B cell (primary cell): ENCODE data around the gene RAB3A. TPM values are rescaled to one million over a fixed set of nuclear protein-coding genes. Genes with fewer than 3 reads are reported as not detected.
A peak's percentile ranks its signal among the peaks of the same experiment; 100 is the strongest.

ENCODE experiments used
- ATAC-seq: fragments of 200-7000 bp; cut with Tn5 transposase; one replicate; pipeline ENCODE4 v1.10.0; 2021; ENCODE audit warnings: low read depth, mild to moderate bottlenecking, moderate number of reproducible peaks, moderate library complexity
- CTCF ChIA-PET: fragments of 350-600 bp; sonication (Branson Sonifier 250); formaldehyde crosslinking; loops from one replicate; lab custom pipeline; 2021; ENCODE audit warnings: antibody characterized with exemption, inconsistent platforms; lab: Charles Lee
- POLR2A ChIA-PET: fragments of 350-600 bp; sonication (Branson Sonifier 250); formaldehyde crosslinking; loops from one replicate; lab custom pipeline; 2021; ENCODE audit warnings: antibody characterized with exemption; lab: Charles Lee
- DNase-seq: peaks from one replicate; pipeline ENCODE4 v3.0.0; 2013
- H2AFZ ChIP-seq: 2 replicates; pipeline ENCODE4 v1.6.1; 2012; ENCODE audit warnings: mild to moderate bottlenecking, low read depth, low read length; ENCODE audit not compliant: insufficient read depth, poor library complexity, severe bottlenecking
- H3K27ac ChIP-seq, 2 donors: 1 replicate in 1 of 2; 2 replicates in 1 of 2; pipeline ENCODE4 v1.5.1; 2012 to 2013; ENCODE audit warnings: low read length in 2 of 2, mild to moderate bottlenecking in 2 of 2, moderate library complexity in 1 of 2
- H3K27me3 ChIP-seq, 4 experiments: fragments of 200-600 bp in 1 of 4; sonication (generic) in 1 of 4; replicated peaks in 1 of 4; 1 replicate in 2 of 4; 2 replicates in 2 of 4; pipeline versions ENCODE4 v1.6.1 to v1.7.0; 2013 to 2016; ENCODE audit warnings: low read length in 3 of 4, mild to moderate bottlenecking in 2 of 4, mixed read lengths in 1 of 4, moderate library complexity in 1 of 4; ENCODE audit not compliant: insufficient read depth in 4 of 4, control insufficient read depth in 3 of 4; ENCODE audit errors: control extremely low read depth in 1 of 4
- H3K36me3 ChIP-seq, 2 experiments: replicated peaks in 1 of 2; 1 replicate in 1 of 2; 2 replicates in 1 of 2; pipeline versions ENCODE4 v1.6.1 to v1.7.1; 2013; ENCODE audit warnings: low read length in 1 of 2; ENCODE audit not compliant: insufficient read depth in 2 of 2, control insufficient read depth in 1 of 2; ENCODE audit errors: control extremely low read depth in 1 of 2, extremely low read depth in 1 of 2
- H3K4me1 ChIP-seq, 2 donors: fragments of 200-600 bp in 1 of 2; sonication (generic) in 1 of 2; 1 replicate in 1 of 2; 2 replicates in 1 of 2; pipeline versions ENCODE4 v1.5.1 to v1.6.1; 2013 to 2017; ENCODE audit warnings: low read length in 2 of 2; ENCODE audit not compliant: control insufficient read depth in 2 of 2, insufficient read depth in 2 of 2
- H3K4me2 ChIP-seq: replicated peaks from 2 replicates; pipeline ENCODE3; 2012; ENCODE audit warnings: mild to moderate bottlenecking, low read depth, low read length; ENCODE audit not compliant: poor library complexity, severe bottlenecking
- H3K4me3 ChIP-seq, 5 experiments: fragments of 200-600 bp in 1 of 5; sonication (generic) in 1 of 5; 1 replicate in 3 of 5; 2 replicates in 2 of 5; pipeline versions ENCODE4 v1.5.1 to v1.7.0; 2011 to 2016; ENCODE audit warnings: low read length in 4 of 5, mild to moderate bottlenecking in 4 of 5, low read depth in 2 of 5, control low read depth in 1 of 5, moderate library complexity in 1 of 5; ENCODE audit not compliant: insufficient read depth in 1 of 5; ENCODE audit errors: control extremely low read depth in 1 of 5, extremely low read depth in 1 of 5
- H3K79me2 ChIP-seq: fragments of 200-600 bp; sonication (generic); one replicate; pipeline ENCODE4 v1.6.0; 2016; ENCODE audit warnings: low read length; ENCODE audit not compliant: control insufficient read depth, insufficient read depth
- H3K9ac ChIP-seq: fragments of 200-600 bp; sonication (generic); 2 replicates; pipeline ENCODE4 v1.6.1; 2017; ENCODE audit warnings: mild to moderate bottlenecking, low read length, moderate library complexity
- H3K9me3 ChIP-seq, 3 donors: one replicate each; pipeline versions ENCODE4 v1.6.1 to v1.7.1; 2013; ENCODE audit warnings: low read length in 2 of 3; ENCODE audit not compliant: control insufficient read depth in 2 of 3, insufficient read depth in 1 of 3; ENCODE audit errors: control extremely low read depth in 1 of 3
- H4K20me1 ChIP-seq: 2 replicates; pipeline ENCODE4 v1.6.0; 2012; ENCODE audit warnings: mild to moderate bottlenecking, low read length; ENCODE audit not compliant: insufficient read depth, control insufficient read depth, poor library complexity, severe bottlenecking
- H3K27ac Mint-ChIP-seq: one replicate; pipeline ENCODE4 v1.8.0; 2021; ENCODE audit warnings: mixed read lengths
- H3K27me3 Mint-ChIP-seq: one replicate; pipeline ENCODE4 v1.8.0; 2021; ENCODE audit warnings: mixed read lengths
- H3K4me1 Mint-ChIP-seq: one replicate; pipeline ENCODE4 v1.8.0; 2021; ENCODE audit warnings: mixed read lengths
- H3K4me3 Mint-ChIP-seq: one replicate; pipeline ENCODE4 v1.8.0; 2021; ENCODE audit warnings: mixed read lengths
- H3K9me3 Mint-ChIP-seq: one replicate; pipeline ENCODE4 v1.8.0; 2022; ENCODE audit warnings: mixed read lengths; ENCODE audit not compliant: insufficient read depth
- EZH2 ChIP-seq: IDR thresholded peaks from 2 replicates; pipeline ENCODE4 v1.6.1; 2012; ENCODE audit warnings: borderline replicate concordance, low read depth, mild to moderate bottlenecking, moderate library complexity, low read length; ENCODE audit not compliant: insufficient read depth, poor library complexity, severe bottlenecking
- WGBS: methylation state at CpG from one replicate; pipeline ENCODE4 v1.1.5; 2013; ENCODE audit warnings: missing lambda C conversion rate; ENCODE audit not compliant: insufficient coverage; 5-methylcytosine and 5-hydroxymethylcytosine counted together
- intact Hi-C: fragments of 100-400 bp; cut with micrococcal nuclease; formaldehyde crosslinking; loops from one replicate; pipeline ENCODE4 v1.10.0; 2022
- polyA plus RNA-seq: library from polyadenylated mRNA; depleted of rRNA; stranded (reverse); fragments of >200 nt; gene quantifications from 2 replicates; pipeline ENCODE4 v1.2.3, GENCODE V29; 2012
- total RNA-seq, 2 donors: library from RNA; stranded (reverse); fragments of 120-200 nt in 1 of 2; gene quantifications; 1 replicate in 1 of 2; 2 replicates in 1 of 2; pipeline versions ENCODE4 v1.2.3 to v1.2.4, GENCODE V29; 2013 to 2022
- TF ChIP-seq, protein P1 (sequence below): fragments of 200-600 bp; IDR thresholded peaks from one replicate; pipeline ENCODE4 v1.8.0; 2022; ENCODE audit warnings: antibody characterized with exemption, mild to moderate bottlenecking

The RAB3A gene
- total and polyA plus RNA-seq, 2 donors (not counting 1 experiment from before 2014, with no cell fraction given), result 7.7 to 10.4 TPM

DNA sequence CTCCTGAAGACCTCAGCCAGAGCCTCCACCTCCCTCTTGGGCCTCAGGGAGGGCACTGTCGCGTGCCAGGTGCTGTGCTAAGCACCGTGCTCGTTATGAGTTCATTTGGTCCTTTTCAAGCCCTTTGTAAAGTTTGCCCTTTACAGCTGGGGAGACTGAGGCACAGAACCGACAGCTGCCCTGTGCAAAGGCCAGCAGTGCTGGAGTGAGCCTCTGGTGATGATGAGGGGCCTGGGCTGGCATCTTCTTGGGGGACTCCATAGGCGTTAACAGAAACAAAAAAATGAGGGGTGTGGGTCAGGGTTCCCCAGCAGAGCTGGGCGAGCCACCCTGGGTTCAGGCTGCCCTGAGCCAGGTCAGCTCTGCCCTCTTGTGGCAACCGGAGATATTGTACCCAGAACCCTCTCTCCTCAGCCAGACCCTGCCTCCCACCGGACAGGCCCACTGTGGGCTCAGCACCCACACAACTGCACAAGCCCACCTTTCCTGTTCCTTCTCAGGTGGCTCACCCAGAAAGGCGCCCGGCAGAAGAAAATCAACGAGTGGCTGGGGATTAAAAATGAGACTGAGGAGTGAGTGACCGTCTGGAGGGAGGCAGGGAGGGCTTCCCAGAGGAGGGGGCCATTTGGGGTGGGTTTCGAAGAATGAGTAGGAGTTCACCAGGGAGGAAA is 35.7 kb downstream of the RAB3A start:
- Histone ChIP-seq H3K4me3 (peak overlapping the region in 4 of 5 experiments; percentile 21 to 47 (median 33)), H3K36me3 (peaks cover 0 to 21% of the 10 kb centered on the region in 2 experiments), H3K4me2 (peak overlapping the region; percentile 91), H3K27me3 (no peaks in the 10 kb centered on the region), H3K9me3 (peaks cover 0 to 14% (median 0%) of the 10 kb centered on the region in 3 donors), H3K9ac (peak overlapping the region; percentile 19), H2AFZ (no peak overlapping the region), H3K4me1 (peaks cover 50 to 58% of the 10 kb centered on the region in 2 donors), H3K27ac (peak overlapping the region; percentile 97 to 99), H4K20me1 (no peaks in the 10 kb centered on the region), H3K79me2 (no peaks in the 10 kb centered on the region)
- ChIA-PET CTCF (interaction anchor here (0.7 to 6.4 kb wide), 28 partner anchors 8 to 230 kb away, joined by 3 to 37 read pairs (median 5); partner anchors contain the start of gene JUND), POLR2A (interaction anchor here (0.6 to 2.0 kb wide), 13 partner anchors 9 to 167 kb away, joined by 3 to 17 read pairs (median 4); partner anchors contain the start of genes ARRDC2 and MPV17L2)
- peak overlapping the region; percentile 98 for H3K27ac Mint-ChIP-seq
- intact Hi-C loops, result loop anchor here (1.0 to 2.0 kb wide), 5 partner anchors 15 to 230 kb away; partner anchors contain the start of gene PIK3R2
- H3K27me3 Mint-ChIP-seq, result no peaks in the 10 kb centered on the region
- peaks cover 52% of the 10 kb centered on the region for H3K4me1 Mint-ChIP-seq
- TF ChIP-seq, protein P1, sequence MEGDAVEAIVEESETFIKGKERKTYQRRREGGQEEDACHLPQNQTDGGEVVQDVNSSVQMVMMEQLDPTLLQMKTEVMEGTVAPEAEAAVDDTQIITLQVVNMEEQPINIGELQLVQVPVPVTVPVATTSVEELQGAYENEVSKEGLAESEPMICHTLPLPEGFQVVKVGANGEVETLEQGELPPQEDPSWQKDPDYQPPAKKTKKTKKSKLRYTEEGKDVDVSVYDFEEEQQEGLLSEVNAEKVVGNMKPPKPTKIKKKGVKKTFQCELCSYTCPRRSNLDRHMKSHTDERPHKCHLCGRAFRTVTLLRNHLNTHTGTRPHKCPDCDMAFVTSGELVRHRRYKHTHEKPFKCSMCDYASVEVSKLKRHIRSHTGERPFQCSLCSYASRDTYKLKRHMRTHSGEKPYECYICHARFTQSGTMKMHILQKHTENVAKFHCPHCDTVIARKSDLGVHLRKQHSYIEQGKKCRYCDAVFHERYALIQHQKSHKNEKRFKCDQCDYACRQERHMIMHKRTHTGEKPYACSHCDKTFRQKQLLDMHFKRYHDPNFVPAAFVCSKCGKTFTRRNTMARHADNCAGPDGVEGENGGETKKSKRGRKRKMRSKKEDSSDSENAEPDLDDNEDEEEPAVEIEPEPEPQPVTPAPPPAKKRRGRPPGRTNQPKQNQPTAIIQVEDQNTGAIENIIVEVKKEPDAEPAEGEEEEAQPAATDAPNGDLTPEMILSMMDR, result peak; percentile 80
- TF ChIP-seq EZH2, result no peak
- peak overlapping the region; percentile 87 for H3K4me3 Mint-ChIP-seq
- DNase-seq (peak; percentile 79), ATAC-seq (peak; percentile 28)
- no peaks in the 10 kb centered on the region for H3K9me3 Mint-ChIP-seq
- 72% methylated on average over 13 of the region's 14 CpGs for WGBS

GRCh38 chr19:18167011-18167410 is 36.8 kb downstream of the RAB3A start:
- ATAC-seq (no peak), DNase-seq (no peak)
- Histone ChIP-seq H3K4me3 (no peak overlapping the region), H3K27me3 (no peaks in the 10 kb centered on the region), H3K79me2 (peaks cover 3% of the 10 kb centered on the region), H3K4me1 (peaks cover 39 to 50% of the 10 kb centered on the region in 2 donors), H3K27ac (no peak overlapping the region), H3K9ac (no peak overlapping the region), H3K36me3 (peaks cover 0 to 28% of the 10 kb centered on the region in 2 experiments), H4K20me1 (no peaks in the 10 kb centered on the region), H3K9me3 (peaks cover 0 to 14% (median 0%) of the 10 kb centered on the region in 3 donors), H3K4me2 (no peak overlapping the region), H2AFZ (no peak overlapping the region)
- no peaks in the 10 kb centered on the region for H3K9me3 Mint-ChIP-seq
- no peak overlapping the region for H3K4me3 Mint-ChIP-seq
- peak overlapping the region; percentile 32 for H3K27ac Mint-ChIP-seq
- peaks cover 41% of the 10 kb centered on the region for H3K4me1 Mint-ChIP-seq
- CTCF ChIA-PET, result interaction anchor here (0.6 to 6.4 kb wide), 8 partner anchors 11 to 229 kb away, joined by 3 to 37 read pairs (median 6); partner anchors contain the start of gene MPV17L2
- TF ChIP-seq, protein P1, result no peak
- TF ChIP-seq EZH2, result no peak
- WGBS, result 98% methylated on average over 21 of the region's 21 CpGs
- no peaks in the 10 kb centered on the region for H3K27me3 Mint-ChIP-seq
- POLR2A ChIA-PET, result interaction anchor here (2.0 kb wide), 1 partner anchor 49 kb away, joined by 7 read pairs; no protein-coding TSS in a partner anchor
- intact Hi-C loops, result no loop called here
